Stimulated activated CD4-positive, alpha-beta T cell treated with anti-CD3 and anti-CD28 coated beads, Interleukin-12 subunit alpha, Interleukin-12 subunit beta, amount 100 ng/mL, for 24 hours (primary cell): ENCODE results near the gene LINC00305.

Experiments used
- DNase-seq, 2 experiments: peaks; one replicate each; pipeline ENCODE4 v3.0.0-alpha.2; 2020; ENCODE audit warnings: low read depth in 2 of 2

Gene LINC00305

DNA sequence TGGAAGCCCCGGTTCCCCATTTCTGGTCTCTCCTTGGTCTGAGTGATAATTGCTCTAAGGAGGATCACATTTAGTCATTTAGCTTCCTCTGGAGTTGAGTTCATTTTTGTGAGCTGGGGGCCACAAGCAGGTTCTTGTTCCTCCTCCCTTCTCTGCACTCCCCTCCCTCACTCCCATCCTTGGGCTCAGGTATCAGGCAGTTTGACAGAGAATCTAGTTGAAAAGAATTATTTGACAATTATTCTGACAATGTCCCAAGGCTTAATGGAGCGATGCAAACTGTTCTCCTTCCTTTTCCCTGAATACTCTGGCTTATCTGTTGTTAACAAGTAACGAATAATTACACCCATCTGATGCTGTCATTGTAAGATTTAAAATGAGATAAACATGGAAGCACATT is 117.5 kb downstream of the LINC00305 start:
- no peak for DNase-seq
